Osteoblast (primary cell): ENCODE measurements around the gene PNPLA7. TPM values are rescaled to one million over a fixed set of nuclear protein-coding genes. Genes with fewer than 3 reads are reported as not detected.

Experiments
- DNase-seq: peaks from one replicate; pipeline ENCODE4 v3.0.0; 2011; ENCODE audit warnings: low spot score, mixed read lengths; ENCODE audit not compliant: insufficient read length; ENCODE audit errors: missing footprints
- H2AFZ ChIP-seq: 2 replicates; pipeline ENCODE4 v1.6.0; 2011; ENCODE audit warnings: mild to moderate bottlenecking, low read length
- H3K27ac ChIP-seq: 2 replicates; pipeline ENCODE4 v1.5.1; 2011; ENCODE audit warnings: mild to moderate bottlenecking, low read depth, low read length, moderate library complexity
- H3K27me3 ChIP-seq: 2 replicates; pipeline ENCODE4 v1.6.0; 2012; ENCODE audit warnings: mild to moderate bottlenecking, control low read depth, inconsistent platforms, low read length, moderate library complexity; ENCODE audit not compliant: insufficient read depth
- H3K36me3 ChIP-seq: 2 replicates; pipeline ENCODE4 v1.5.1; 2011; ENCODE audit warnings: mild to moderate bottlenecking, low read length, control low read depth, moderate library complexity; ENCODE audit not compliant: insufficient read depth
- H3K4me1 ChIP-seq: 2 replicates; pipeline ENCODE4 v1.5.1; 2011; ENCODE audit warnings: mild to moderate bottlenecking, low read length, control low read depth, moderate library complexity; ENCODE audit not compliant: insufficient read depth
- H3K4me2 ChIP-seq: 2 replicates; pipeline ENCODE4 v1.6.0; 2011; ENCODE audit warnings: mild to moderate bottlenecking, low read length; ENCODE audit not compliant: insufficient read depth
- H3K4me3 ChIP-seq: fragments of 200-600 bp; sonication (generic); 3 replicates; pipeline ENCODE4 v1.5.1; 2012; ENCODE audit warnings: mild to moderate bottlenecking, low read length, inconsistent platforms; ENCODE audit not compliant: insufficient read depth
- H3K79me2 ChIP-seq: 2 replicates; pipeline ENCODE4 v1.6.0; 2012; ENCODE audit warnings: mild to moderate bottlenecking, low read length, control low read depth, inconsistent platforms; ENCODE audit not compliant: insufficient read depth
- H3K9me3 ChIP-seq: 2 replicates; pipeline ENCODE4 v1.5.1; 2011; ENCODE audit warnings: low read depth, low read length, control low read depth
- H4K20me1 ChIP-seq: 2 replicates; pipeline ENCODE4 v1.6.0; 2012; ENCODE audit warnings: mild to moderate bottlenecking, low read length, control low read depth; ENCODE audit not compliant: insufficient read depth
- CTCF ChIP-seq: IDR thresholded peaks from 2 replicates; pipeline ENCODE4 v1.5.1; 2011; ENCODE audit warnings: mild to moderate bottlenecking, low read depth, low read length, moderate library complexity; ENCODE audit errors: extremely low read depth
- total RNA-seq: library from RNA; depleted of rRNA; stranded (reverse); fragments of >200 nt; gene quantifications from 2 replicates; pipeline ENCODE4 v1.2.3, GENCODE V29; 2012

Gene PNPLA7
- total RNA-seq, 1 donor = 1.8 TPM

GRCh38 chr9:137524161-137524980 is 25.8 kb downstream of the PNPLA7 start:
- H3K9me3 ChIP-seq = no peaks in the 10 kb centered on the region
- H3K79me2 ChIP-seq = no peaks in the 10 kb centered on the region
- TF ChIP-seq CTCF = no peak
- H4K20me1 ChIP-seq = no peaks in the 10 kb centered on the region
- no peaks in the 10 kb centered on the region for H3K4me1 ChIP-seq
- peaks cover 5% of the 10 kb centered on the region for H3K27me3 ChIP-seq
- H3K4me3 ChIP-seq = no peak overlapping the region
- no peaks in the 10 kb centered on the region for H3K36me3 ChIP-seq
- H3K4me2 ChIP-seq = no peak overlapping the region
- H2AFZ ChIP-seq = no peak overlapping the region
- peak; percentile 78 for DNase-seq
- no peak overlapping the region for H3K27ac ChIP-seq

- Histone ChIP-seq H3K4me2 (no peak overlapping the region), H4K20me1 (no peaks in the 10 kb centered on the region), H3K79me2 (no peaks in the 10 kb centered on the region), H3K27ac (no peak overlapping the region), H3K36me3 (no peaks in the 10 kb centered on the region), H3K27me3 (peaks cover 5% of the 10 kb centered on the region), H3K4me1 (no peaks in the 10 kb centered on the region), H3K4me3 (no peak overlapping the region), H2AFZ (no peak overlapping the region), H3K9me3 (no peaks in the 10 kb centered on the region)
- no peak for TF ChIP-seq CTCF
- peak; percentile 43 for DNase-seq
Measured at GRCh38 chr9:137522746-137523455, 27.3 kb downstream of the PNPLA7 start.

GRCh38 chr9:137521405-137521985 is 28.7 kb downstream of the PNPLA7 start:
- TF ChIP-seq CTCF = no peak
- H3K79me2 ChIP-seq = no peaks in the 10 kb centered on the region
- no peak overlapping the region for H2AFZ ChIP-seq
- H3K4me1 ChIP-seq = no peaks in the 10 kb centered on the region
- no peaks in the 10 kb centered on the region for H3K27me3 ChIP-seq
- no peak overlapping the region for H3K4me3 ChIP-seq
- no peaks in the 10 kb centered on the region for H3K36me3 ChIP-seq
- no peaks in the 10 kb centered on the region for H4K20me1 ChIP-seq
- H3K4me2 ChIP-seq = no peak overlapping the region
- DNase-seq = peak; percentile 51
- H3K9me3 ChIP-seq = no peaks in the 10 kb centered on the region
- no peak overlapping the region for H3K27ac ChIP-seq
